GM18907 (cell line): ENCODE measurements around the gene ZNF628.

ENCODE experiments used
- ATAC-seq: cut with Tn5 transposase; IDR thresholded peaks from one replicate; pipeline ENCODE4 v1.9.1; 2021; ENCODE audit warnings: mild to moderate bottlenecking, moderate library complexity; ENCODE audit not compliant: unreplicated experiment

Gene ZNF628

DNA sequence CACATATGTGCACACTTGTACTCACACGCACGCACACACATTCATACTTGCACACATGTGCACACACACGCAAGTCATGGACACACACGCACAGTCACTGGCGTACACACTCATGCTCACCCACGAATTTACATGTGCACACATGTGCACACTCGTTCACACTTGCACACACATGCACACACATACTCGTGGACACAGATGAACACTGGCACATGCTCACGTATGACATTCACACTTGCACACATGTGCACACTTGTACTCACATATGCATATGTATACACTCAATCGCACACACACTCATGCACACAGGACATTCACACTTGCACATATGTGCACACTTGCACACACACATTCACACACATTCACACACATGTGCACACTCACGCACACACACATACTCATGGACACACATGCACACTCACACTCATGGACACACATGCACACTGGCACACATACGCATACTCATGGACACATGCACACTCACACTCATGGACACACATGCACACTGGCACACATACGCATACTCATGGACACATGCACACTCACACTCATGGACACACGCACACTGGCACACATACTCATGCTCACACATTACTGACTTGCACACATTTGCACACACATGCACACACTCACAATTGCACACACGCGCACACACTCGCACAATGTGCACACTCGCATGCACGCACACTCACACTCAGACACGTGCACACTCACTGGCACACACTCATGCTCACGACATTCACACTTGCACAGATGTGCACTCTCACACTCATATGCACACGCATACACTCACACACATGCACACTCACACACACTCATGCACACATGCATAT is 51.0 kb downstream of the ZNF628 start:
- no peak for ATAC-seq

GRCh38 chr19:55528030-55528803 is 51.8 kb downstream of the ZNF628 start:
- ATAC-seq: no peak

- no peak for ATAC-seq
These were observed 53.3 kb downstream of the ZNF628 start for GRCh38 chr19:55529636-55530234.

GRCh38 chr19:55530996-55531395 is 54.6 kb downstream of the ZNF628 start:
- ATAC-seq: no peak
